Vagina (tissue), 2 donors: Measurements from ENCODE around the gene SEMA6D. TPM values are rescaled to one million over a fixed set of nuclear protein-coding genes. Genes with fewer than 3 reads are reported as not detected.
A peak's percentile ranks its signal among the peaks of the same experiment; 100 is the strongest.

Source experiments
- DNase-seq, 2 donors: peaks; one replicate each; pipeline ENCODE4 v3.0.0-alpha.2; 2017; ENCODE audit errors: extremely low spot score in 2 of 2
- H3K27ac ChIP-seq: fragments of 200-600 bp; sonication (generic); one replicate; pipeline ENCODE4 v1.5.1; 2019
- H3K27me3 ChIP-seq: fragments of 200-600 bp; sonication (generic); one replicate; pipeline ENCODE4 v1.5.1; 2019
- H3K36me3 ChIP-seq, 2 donors: fragments of 200-600 bp; sonication (generic); one replicate each; pipeline ENCODE4 v1.5.1; 2017 to 2019
- H3K4me1 ChIP-seq: fragments of 200-600 bp; sonication (generic); one replicate; pipeline ENCODE4 v1.5.1; 2019
- H3K4me3 ChIP-seq, 2 donors: fragments of 200-600 bp; sonication (generic); 1 replicate in 1 of 2; 2 replicates in 1 of 2; pipeline ENCODE4 v1.5.1; 2016 to 2019
- H3K9me3 ChIP-seq: fragments of 200-600 bp; sonication (generic); one replicate; pipeline ENCODE4 v1.5.1; 2019
- CTCF ChIP-seq, 3 experiments: fragments of 450-650 bp in 2 of 3; fragments of 200-600 bp in 1 of 3; sonication (generic) in 1 of 3; IDR thresholded peaks; one replicate each; pipeline ENCODE4 v1.5.1; 2017 to 2019; ENCODE audit warnings: antibody characterized with exemption in 3 of 3, mild to moderate bottlenecking in 2 of 3, moderate library complexity in 2 of 3
- POLR2A ChIP-seq, 2 donors: fragments of 450-650 bp; IDR thresholded peaks; one replicate each; pipeline ENCODE4 v1.6.1; 2017; ENCODE audit warnings: antibody characterized with exemption in 2 of 2, mild to moderate bottlenecking in 2 of 2, moderate library complexity in 2 of 2
- POLR2AphosphoS5 ChIP-seq, 2 donors: sonication (generic); formaldehyde crosslinking; IDR thresholded peaks; one replicate each; pipeline ENCODE4 v1.9.0; 2017; ENCODE audit warnings: antibody characterized with exemption in 2 of 2, mild to moderate bottlenecking in 2 of 2, low read depth in 1 of 2; ENCODE audit not compliant: insufficient read depth in 1 of 2
- intact Hi-C: fragments of 100-400 bp; cut with DNase I; formaldehyde crosslinking; loops from one replicate; pipeline ENCODE4 v1.15.1; 2023
- total RNA-seq: library from RNA; depleted of rRNA; stranded (reverse); fragments of >200 nt; gene quantifications from one replicate; pipeline ENCODE4 v1.2.3, GENCODE V29; 2016

Gene SEMA6D
- total RNA-seq, 1 donor from 2014 or later: 34.9 TPM

GRCh38 chr15:47813748-47814384 is 96.6 kb downstream of the SEMA6D start:
- TF ChIP-seq POLR2AphosphoS5 (IDR thresholded peaks at IDR 0.05; ENCODE audit: insufficient read depth in 1 of 2, low read depth in 1 of 2): no peak
- no peak for TF ChIP-seq CTCF (IDR thresholded peaks at IDR 0.05)
- TF ChIP-seq POLR2A (IDR thresholded peaks at IDR 0.05): no peak
- intact Hi-C loops: no loop called here
- no peak overlapping the region for H3K4me3 ChIP-seq
- H3K4me1 ChIP-seq: no peaks in the 10 kb centered on the region
- no peak for DNase-seq
- no peaks in the 10 kb centered on the region for H3K27me3 ChIP-seq
- no peak overlapping the region for H3K27ac ChIP-seq
- no peaks in the 10 kb centered on the region for H3K36me3 ChIP-seq
- H3K9me3 ChIP-seq: no peaks in the 10 kb centered on the region

- TF ChIP-seq POLR2A (IDR thresholded peaks at IDR 0.05) (no peak), CTCF (IDR thresholded peaks at IDR 0.05) (no peak)
- intact Hi-C loops: no loop called here
- Histone ChIP-seq H3K27ac (no peak overlapping the region), H3K4me1 (no peaks in the 10 kb centered on the region), H3K9me3 (no peaks in the 10 kb centered on the region), H3K36me3 (no peaks in the 10 kb centered on the region), H3K4me3 (no peak overlapping the region), H3K27me3 (no peaks in the 10 kb centered on the region)
- no peak for DNase-seq
Measured at GRCh38 chr15:47814620-47815019, 97.3 kb downstream of the SEMA6D start.

- DNase-seq: no peak
- intact Hi-C loops: no loop called here
Measured at GRCh38 chr15:47817969-47818548, 100.8 kb downstream of the SEMA6D start.

GRCh38 chr15:47819158-47819557 is 101.9 kb downstream of the SEMA6D start:
- H3K4me3 ChIP-seq: no peak overlapping the region
- no peaks in the 10 kb centered on the region for H3K27me3 ChIP-seq
- DNase-seq: no peak
- H3K27ac ChIP-seq: no peak overlapping the region
- no peaks in the 10 kb centered on the region for H3K9me3 ChIP-seq
- peaks cover 27% of the 10 kb centered on the region for H3K4me1 ChIP-seq
- intact Hi-C loops: no loop called here
- TF ChIP-seq POLR2A (IDR thresholded peaks at IDR 0.05): no peak
- TF ChIP-seq CTCF (IDR thresholded peaks at IDR 0.05): no peak
- TF ChIP-seq POLR2AphosphoS5 (IDR thresholded peaks at IDR 0.05; ENCODE audit: insufficient read depth in 1 of 2, low read depth in 1 of 2): no peak
- H3K36me3 ChIP-seq: no peaks in the 10 kb centered on the region

More at GRCh38 chr15:47817969-47818548, 100.8 kb downstream of the SEMA6D start:
- H3K4me3 ChIP-seq: no peak overlapping the region
- TF ChIP-seq POLR2A (IDR thresholded peaks at IDR 0.05) (no peak), POLR2AphosphoS5 (IDR thresholded peaks at IDR 0.05; ENCODE audit: insufficient read depth in 1 of 2, low read depth in 1 of 2) (no peak), CTCF (IDR thresholded peaks at IDR 0.05) (no peak)
- H3K4me1 ChIP-seq: peaks cover 18% of the 10 kb centered on the region
- H3K36me3 ChIP-seq: no peaks in the 10 kb centered on the region
- no peaks in the 10 kb centered on the region for H3K27me3 ChIP-seq
- H3K9me3 ChIP-seq: no peaks in the 10 kb centered on the region
- H3K27ac ChIP-seq: no peak overlapping the region

GRCh38 chr15:47820057-47820746 is 102.9 kb downstream of the SEMA6D start:
- peak overlapping the region; percentile 42 for H3K27ac ChIP-seq

More at GRCh38 chr15:47820057-47820746, 102.9 kb downstream of the SEMA6D start:
- no peak for DNase-seq
- H3K9me3 ChIP-seq: no peaks in the 10 kb centered on the region
- intact Hi-C loops: no loop called here
- H3K4me3 ChIP-seq: no peak overlapping the region
- H3K4me1 ChIP-seq: peaks cover 27% of the 10 kb centered on the region
- TF ChIP-seq CTCF (IDR thresholded peaks at IDR 0.05) (no peak), POLR2AphosphoS5 (IDR thresholded peaks at IDR 0.05; ENCODE audit: insufficient read depth in 1 of 2, low read depth in 1 of 2) (no peak)
- H3K27me3 ChIP-seq: no peaks in the 10 kb centered on the region
- H3K36me3 ChIP-seq: no peaks in the 10 kb centered on the region
